H1 (cell line): ENCODE results near the gene DBP. TPM values are rescaled to one million over a fixed set of nuclear protein-coding genes. Genes with fewer than 3 reads are reported as not detected.

Experiments
- CTCF ChIA-PET: fragments of 300-600 bp; sonication (Branson Sonifier 250); formaldehyde crosslinking; loops from one replicate; lab custom pipeline; 2021; ENCODE audit not compliant: partially characterized antibody; lab: Charles Lee
- POLR2A ChIA-PET: fragments of 300-600 bp; sonication (Branson Sonifier 250); formaldehyde crosslinking; loops from one replicate; lab custom pipeline; 2021; ENCODE audit warnings: inconsistent platforms; ENCODE audit not compliant: partially characterized antibody; lab: Charles Lee
- DNase-seq, 2 experiments: peaks; one replicate each; pipeline versions ENCODE4 v3.0.0 to v3.0.0-alpha.2; 2010 to 2022; ENCODE audit warnings: low spot score in 2 of 2, low read depth in 1 of 2, mixed read lengths in 1 of 2
- FAIRE-seq: peaks from 2 replicates; lab custom pipeline; 2011; peaks lifted over from hg19 to GRCh38; lab: Jason Lieb, UNC
- H2AFZ ChIP-seq: 2 replicates; pipeline ENCODE4 v1.8.1; 2012; ENCODE audit warnings: low read length, inconsistent platforms
- H2AK5ac ChIP-seq: 2 replicates; pipeline ENCODE4 v1.6.1; 2013; ENCODE audit warnings: low read depth, low read length
- H2BK120ac ChIP-seq: replicated peaks from 2 replicates; pipeline ENCODE3; 2013; ENCODE audit warnings: low read depth, low read length, inconsistent platforms
- H2BK12ac ChIP-seq: 2 replicates; pipeline ENCODE4 v1.6.1; 2013; ENCODE audit warnings: low read depth, low read length
- H2BK15ac ChIP-seq: 2 replicates; pipeline ENCODE4 v1.6.1; 2013; ENCODE audit warnings: low read length
- H2BK20ac ChIP-seq: 2 replicates; pipeline ENCODE4 v1.6.1; 2013; ENCODE audit warnings: low read length
- H2BK5ac ChIP-seq: 2 replicates; pipeline ENCODE4 v1.6.1; 2013; ENCODE audit warnings: low read depth, low read length
- H3K14ac ChIP-seq: 2 replicates; pipeline ENCODE4 v1.6.1; 2013; ENCODE audit warnings: inconsistent platforms; ENCODE audit not compliant: insufficient read length
- H3K18ac ChIP-seq: 2 replicates; pipeline ENCODE4 v1.6.1; 2013; ENCODE audit warnings: low read length; ENCODE audit errors: extremely low read depth
- H3K23ac ChIP-seq: 2 replicates; pipeline ENCODE4 v1.6.1; 2013; ENCODE audit warnings: inconsistent platforms; ENCODE audit not compliant: insufficient read length
- H3K23me2 ChIP-seq: 2 replicates; pipeline ENCODE4 v1.6.1; 2013; ENCODE audit warnings: low read depth, low read length
- H3K27ac ChIP-seq: 2 replicates; pipeline ENCODE4 v1.6.1; 2011; ENCODE audit warnings: low read depth, low read length, inconsistent platforms
- H3K27me3 ChIP-seq, 4 experiments: replicated peaks in 1 of 4; 1 replicate in 1 of 4; 2 replicates in 3 of 4; pipeline versions ENCODE4 v1.6.1 to v1.8.1; 2011 to 2013; ENCODE audit warnings: low read length in 3 of 4, mild to moderate bottlenecking in 3 of 4, inconsistent platforms in 2 of 4, mixed read lengths in 2 of 4, moderate library complexity in 1 of 4; ENCODE audit not compliant: control insufficient read depth in 3 of 4, insufficient read depth in 3 of 4; ENCODE audit errors: extremely low read depth in 1 of 4
- H3K36me3 ChIP-seq, 4 experiments: 2 replicates each; pipeline versions ENCODE4 v1.6.1 to v1.8.1; 2011 to 2013; ENCODE audit warnings: mild to moderate bottlenecking in 4 of 4, low read length in 3 of 4, moderate library complexity in 2 of 4, control low read depth in 1 of 4, inconsistent platforms in 1 of 4; ENCODE audit not compliant: insufficient read depth in 4 of 4, control insufficient read depth in 2 of 4
- H3K4ac ChIP-seq: replicated peaks from 2 replicates; pipeline ENCODE3; 2013; ENCODE audit warnings: low read length, low read depth, mixed read lengths, inconsistent platforms; ENCODE audit not compliant: insufficient read length
- H3K4me1 ChIP-seq, 4 experiments: replicated peaks in 1 of 4; 1 replicate in 1 of 4; 2 replicates in 3 of 4; pipeline versions ENCODE4 v1.6.1 to v1.8.1; 2011 to 2013; ENCODE audit warnings: low read length in 3 of 4, inconsistent platforms in 2 of 4, mixed read lengths in 1 of 4; ENCODE audit not compliant: insufficient read depth in 4 of 4, control insufficient read depth in 3 of 4
- H3K4me2 ChIP-seq, 2 experiments: 2 replicates each; pipeline versions ENCODE4 v1.6.1 to v1.8.1; 2011 to 2013; ENCODE audit warnings: low read depth in 2 of 2, low read length in 2 of 2, control low read depth in 1 of 2, inconsistent platforms in 1 of 2, mild to moderate bottlenecking in 1 of 2; ENCODE audit not compliant: insufficient read depth in 1 of 2
- H3K4me3 ChIP-seq, 4 experiments: fragments of 200-600, 300-600 bp in 1 of 4; sonication (generic), shearing (Covaris generic), sonication (Bioruptor Twin) in 1 of 4; 2 replicates each; pipeline versions ENCODE4 v1.5.1 to v1.8.1; 2011 to 2016; ENCODE audit warnings: low read length in 4 of 4, low read depth in 3 of 4, control low read depth in 2 of 4, inconsistent platforms in 2 of 4, mild to moderate bottlenecking in 2 of 4, mixed read lengths in 1 of 4, moderate library complexity in 1 of 4; ENCODE audit not compliant: insufficient read depth in 2 of 4; ENCODE audit errors: extremely low read depth in 1 of 4
- H3K56ac ChIP-seq: replicated peaks from 2 replicates; pipeline ENCODE3; 2013; ENCODE audit warnings: low read depth, mild to moderate bottlenecking, mixed read lengths, low read length, inconsistent platforms; ENCODE audit not compliant: insufficient read length
- H3K79me1 ChIP-seq: 2 replicates; pipeline ENCODE4 v1.6.1; 2013; ENCODE audit warnings: low read depth, low read length, control low read depth
- H3K79me2 ChIP-seq, 2 experiments: 2 replicates each; pipeline versions ENCODE4 v1.6.1 to v1.8.1; 2012 to 2013; ENCODE audit warnings: low read length in 2 of 2, mild to moderate bottlenecking in 2 of 2, inconsistent platforms in 1 of 2; ENCODE audit not compliant: insufficient read depth in 2 of 2, control insufficient read depth in 1 of 2
- H3K9ac ChIP-seq, 4 experiments: replicated peaks in 1 of 4; 1 replicate in 1 of 4; 2 replicates in 3 of 4; pipeline versions ENCODE4 v1.6.1 to v1.8.1; 2011 to 2013; ENCODE audit warnings: low read depth in 3 of 4, low read length in 3 of 4, control low read depth in 2 of 4, mild to moderate bottlenecking in 2 of 4, moderate library complexity in 2 of 4, inconsistent platforms in 1 of 4; ENCODE audit errors: extremely low read depth in 1 of 4
- H3K9me3 ChIP-seq, 2 experiments: 2 replicates each; pipeline versions ENCODE4 v1.6.1 to v1.8.1; 2012 to 2013; ENCODE audit warnings: mild to moderate bottlenecking in 2 of 2, moderate library complexity in 2 of 2, control low read depth in 1 of 2, inconsistent platforms in 1 of 2, low read depth in 1 of 2, low read length in 1 of 2, mixed read lengths in 1 of 2; ENCODE audit not compliant: insufficient read depth in 2 of 2
- H4K20me1 ChIP-seq, 2 experiments: replicated peaks in 1 of 2; 2 replicates each; pipeline versions ENCODE3 to v1.8.1; 2011 to 2013; ENCODE audit warnings: inconsistent platforms in 2 of 2, low read length in 2 of 2, mild to moderate bottlenecking in 1 of 2; ENCODE audit not compliant: insufficient read depth in 2 of 2, control insufficient read depth in 1 of 2
- H4K5ac ChIP-seq: 2 replicates; pipeline ENCODE4 v1.6.1; 2013; ENCODE audit warnings: low read length, low read depth, mixed read lengths, inconsistent platforms; ENCODE audit not compliant: insufficient read length
- H4K8ac ChIP-seq: 2 replicates; pipeline ENCODE4 v1.8.0; 2013; ENCODE audit warnings: mild to moderate bottlenecking, moderate library complexity, low read length, inconsistent platforms; ENCODE audit not compliant: insufficient read depth; ENCODE audit errors: extremely low read depth
- H4K91ac ChIP-seq: replicated peaks from 2 replicates; pipeline ENCODE3; 2013; ENCODE audit warnings: low read length, mixed read lengths, inconsistent platforms; ENCODE audit not compliant: insufficient read length
- CREB1 ChIP-seq: IDR thresholded peaks from 2 replicates; pipeline ENCODE4 v1.6.1; 2012; ENCODE audit warnings: inconsistent platforms
- CTBP2 ChIP-seq: IDR thresholded peaks from 2 replicates; pipeline ENCODE4 v1.7.0; 2011; ENCODE audit warnings: borderline replicate concordance, mild to moderate bottlenecking, moderate library complexity, mixed read lengths, low read length; ENCODE audit not compliant: insufficient read depth, insufficient read length
- EGR1 ChIP-seq: IDR thresholded peaks from 2 replicates; pipeline ENCODE4 v1.6.1; 2011; ENCODE audit warnings: low read depth, low read length, borderline replicate concordance
- GABPA ChIP-seq: IDR thresholded peaks from 2 replicates; pipeline ENCODE4 v1.6.1; 2011; ENCODE audit warnings: mild to moderate bottlenecking, low read length, moderate library complexity, borderline replicate concordance; ENCODE audit not compliant: insufficient read depth
- HDAC2 ChIP-seq, 2 experiments: fragments of 300-600 bp in 1 of 2; sonication (generic) in 1 of 2; IDR thresholded peaks; 2 replicates each; pipeline ENCODE4 v1.6.1; 2011 to 2012; ENCODE audit warnings: low read depth in 2 of 2, low read length in 2 of 2, mild to moderate bottlenecking in 2 of 2, moderate library complexity in 2 of 2, borderline replicate concordance in 1 of 2, inconsistent platforms in 1 of 2
- RXRA ChIP-seq: IDR thresholded peaks from 2 replicates; pipeline ENCODE4 v1.6.1; 2011; ENCODE audit warnings: low read depth, mild to moderate bottlenecking, low read length, moderate library complexity; ENCODE audit not compliant: insufficient read depth
- SIX5 ChIP-seq: IDR thresholded peaks from 2 replicates; pipeline ENCODE4 v1.6.1; 2011; ENCODE audit warnings: mild to moderate bottlenecking, low read depth, low read length
- YY1 ChIP-seq: IDR thresholded peaks from 2 replicates; pipeline ENCODE4 v1.6.1; 2011; ENCODE audit warnings: low read depth, mild to moderate bottlenecking, low read length
- WGBS, 2 experiments: shearing (Covaris generic) in 1 of 2; methylation state at CpG; one replicate each; pipeline versions ENCODE4 v1.1.6 to v1.1.7; 2013 to 2015; ENCODE audit warnings: low lambda C conversion rate in 2 of 2, mixed read lengths in 2 of 2, inconsistent platforms in 1 of 2, low coverage in 1 of 2, missing lambda C conversion rate in 1 of 2; ENCODE audit not compliant: insufficient replicate concordance in 2 of 2, insufficient coverage in 1 of 2, insufficient read length in 1 of 2; ENCODE audit errors: extremely low coverage in 1 of 2, missing lambda C conversion rate in 1 of 2; 5-methylcytosine and 5-hydroxymethylcytosine counted together
- polyA plus RNA-seq, 7 experiments: library from polyadenylated mRNA; depleted of rRNA in 3 of 7; stranded (reverse) in 5 of 7; unstranded in 2 of 7; fragments of >200 nt in 5 of 7; fragments of 200-250 nt in 2 of 7; gene quantifications; 1 replicate in 5 of 7; 2 replicates in 1 of 7; 4 replicates in 1 of 7; pipeline versions ENCODE4 v1.2.1 to v1.2.3, GENCODE V29; 2011 to 2013; ENCODE audit warnings: missing spikeins in 2 of 7, mixed read lengths in 2 of 7
- total RNA-seq: library from RNA; stranded (reverse); fragmentation: NEBNext Ultra II Directional; extraction: Animal tissue kit (Norgen Biotek cat#: 25700); gene quantifications from 2 replicates; pipeline ENCODE4 v1.2.1, GENCODE V29; 2021
- TF ChIP-seq, protein P1 (sequence below): IDR thresholded peaks from 2 replicates; pipeline ENCODE4 v1.6.1; 2012; ENCODE audit warnings: inconsistent platforms

The DBP gene
- total and polyA plus RNA-seq, 2 of the 8 experiments (the other 6 are each of a cell fraction or from before 2014, with no cell fraction given) = 7.5 to 8.3 TPM

- Histone ChIP-seq H4K8ac (no peak overlapping the region; the same call in 1 of the 2 replicates), H3K27ac (peak overlapping the region; percentile 78; the same call in 1 of the 2 replicates), H3K4me3 (peak overlapping the region; percentile 68 to 84 (median 82)), H3K9me3 (no peaks in the 10 kb centered on the region), H3K79me2 (peaks cover 0 to 11% of the 10 kb centered on the region in 2 experiments; a peak in 2 of 4 replicates), H3K4me2 (peak overlapping the region; percentile 89 to 98), H2BK5ac (peak overlapping the region; percentile 99; the same call in 1 of the 2 replicates), H2BK12ac (peak overlapping the region; percentile 84), H2AFZ (no peak overlapping the region), H3K4ac (peak overlapping the region; percentile 3), H2BK20ac (0 out of 2 replicates have a peak overlapping the region, but pooled peaks have one; percentile 48), H3K14ac (no peak overlapping the region), H2AK5ac (no peak overlapping the region), H4K20me1 (no peaks in the 10 kb centered on the region), H3K27me3 (no peaks in the 10 kb centered on the region), H3K23me2 (peaks cover 11% of the 10 kb centered on the region), H3K4me1 (peaks cover 0 to 9% (median 1%) of the 10 kb centered on the region in 4 experiments; a peak in 4 of 7 replicates), H3K18ac (peak overlapping the region; percentile 95), H3K9ac (peak overlapping the region in 3 of 4 experiments; percentile 40 to 73 (median 43); a peak in 4 of 7 replicates), H4K91ac (peak overlapping the region; percentile 94), H3K36me3 (no peaks in the 10 kb centered on the region), H2BK120ac (peak overlapping the region; percentile 14), H3K79me1 (no peaks in the 10 kb centered on the region), H3K23ac (no peak overlapping the region), H4K5ac (peak overlapping the region; percentile 76), H2BK15ac (no peak overlapping the region), H3K56ac (peak overlapping the region; percentile 75)
- POLR2A ChIA-PET = interaction anchor here (0.9 to 2.9 kb wide), 35 partner anchors 7 to 319 kb away, joined by 3 to 27 read pairs (median 5); partner anchors contain the start of genes FAM83E, FUT2, HSD17B14 and IZUMO1
- DNase-seq (peak in 1 of 2 experiments; percentile 81), FAIRE-seq (no peak)
- WGBS, 2 experiments = 3% methylated on average over 23 of the region's 25 CpGs; no CpG with 5 or more reads in 1 of the 2 experiments
- CTCF ChIA-PET = interaction anchor here (0.7 to 3.4 kb wide), 28 partner anchors 10 to 197 kb away, joined by 3 to 26 read pairs (median 4); partner anchors contain the start of genes BCAT2, FUT1 and FUT2
- TF ChIP-seq CTBP2 (no peak), YY1 (no peak), SIX5 (peak; percentile 98), HDAC2 (IDR thresholded peaks at IDR 0.05; ENCODE audit: borderline replicate concordance in 1 of 2, low read depth in 2 of 2, low read length in 2 of 2) (peak in 1 of 2 experiments; percentile 58; a peak in 1 of 4 replicates), GABPA (no peak), CREB1 (0 out of 2 replicates have a peak, but pooled peaks have one; percentile 14), EGR1 (peak; percentile 65; the same call in 1 of the 2 replicates), RXRA (no peak)
- TF ChIP-seq, protein P1, sequence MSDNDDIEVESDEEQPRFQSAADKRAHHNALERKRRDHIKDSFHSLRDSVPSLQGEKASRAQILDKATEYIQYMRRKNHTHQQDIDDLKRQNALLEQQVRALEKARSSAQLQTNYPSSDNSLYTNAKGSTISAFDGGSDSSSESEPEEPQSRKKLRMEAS = no peak
These were observed 7.8 kb upstream of the DBP start for GRCh38 chr19:48644839-48645619.
